ENCODE measurements around the gene EYA2. TPM values are rescaled to one million over a fixed set of nuclear protein-coding genes. Genes with fewer than 3 reads are reported as not detected.

The EYA2 gene
- total and polyA plus RNA-seq, 2 donors (not counting 1 experiment from before 2014, with no cell fraction given): 1.1 to 2.8 TPM

GRCh38 chr20:46916258-46916603 is 21.6 kb downstream of the EYA2 start:
- H3K9me3 Mint-ChIP-seq (ENCODE audit: insufficient read depth): peaks cover 8% of the 10 kb centered on the region
- no peak for DNase-seq
- no peak overlapping the region for H2AFZ ChIP-seq (ENCODE audit: insufficient read depth, low read depth, low read length, poor library complexity, severe bottlenecking)
- intact Hi-C loops (cut with micrococcal nuclease): no loop called here
- H3K79me2 ChIP-seq (ENCODE audit: control insufficient read depth, insufficient read depth, low read length): no peaks in the 10 kb centered on the region
- H3K4me1 Mint-ChIP-seq: no peaks in the 10 kb centered on the region
- peaks cover 24% of the 10 kb centered on the region for H3K27me3 Mint-ChIP-seq
- 50% methylated on average over 1 of the region's 1 CpG for WGBS (ENCODE audit: insufficient coverage)
- H3K27me3 ChIP-seq (replicated peaks in 1 of 4; ENCODE audit: control extremely low read depth in 1 of 4, control insufficient read depth in 3 of 4, insufficient read depth in 4 of 4, low read length in 3 of 4): no peaks in the 10 kb centered on the region
- H3K4me2 ChIP-seq (replicated peaks; ENCODE audit: low read depth, low read length, poor library complexity, severe bottlenecking): no peak overlapping the region
- POLR2A ChIA-PET: no interaction called here
- no peak overlapping the region for H3K27ac ChIP-seq (ENCODE audit: low read length in 2 of 2)
- H3K9ac ChIP-seq (ENCODE audit: low read length): no peak overlapping the region
- no peak for TF ChIP-seq EZH2 (IDR thresholded peaks at IDR 0.05; ENCODE audit: borderline replicate concordance, insufficient read depth, low read depth, low read length, poor library complexity, severe bottlenecking)
- no peak for TF ChIP-seq CTCF (IDR thresholded peaks at IDR 0.05)
- H3K36me3 ChIP-seq (replicated peaks in 1 of 2; ENCODE audit: control extremely low read depth in 1 of 2, control insufficient read depth in 1 of 2, extremely low read depth in 1 of 2, insufficient read depth in 2 of 2, low read length in 1 of 2): no peaks in the 10 kb centered on the region
- CTCF ChIA-PET: no interaction called here
- H3K9me3 ChIP-seq (ENCODE audit: control extremely low read depth in 1 of 3, control insufficient read depth in 2 of 3, insufficient read depth in 1 of 3, low read length in 2 of 3): no peaks in the 10 kb centered on the region
- ATAC-seq (ENCODE audit: low read depth): no peak
- no peak overlapping the region for H3K4me3 ChIP-seq (ENCODE audit: control extremely low read depth in 1 of 5, extremely low read depth in 1 of 5, insufficient read depth in 1 of 5, low read depth in 2 of 5, low read length in 4 of 5)
- no peaks in the 10 kb centered on the region for H3K4me1 ChIP-seq (ENCODE audit: control insufficient read depth in 2 of 2, insufficient read depth in 2 of 2, low read length in 2 of 2)
- H4K20me1 ChIP-seq (ENCODE audit: control insufficient read depth, insufficient read depth, low read length, poor library complexity, severe bottlenecking): no peaks in the 10 kb centered on the region
- H3K27ac Mint-ChIP-seq: no peak overlapping the region
- no peak overlapping the region for H3K4me3 Mint-ChIP-seq

GRCh38 chr20:46917155-46917554 is 22.5 kb downstream of the EYA2 start:
- H3K9me3 Mint-ChIP-seq (ENCODE audit: insufficient read depth): peaks cover 8% of the 10 kb centered on the region
- Histone ChIP-seq H3K9me3 (ENCODE audit: control extremely low read depth in 1 of 3, control insufficient read depth in 2 of 3, insufficient read depth in 1 of 3, low read length in 2 of 3) (no peaks in the 10 kb centered on the region), H3K27me3 (replicated peaks in 1 of 4; ENCODE audit: control extremely low read depth in 1 of 4, control insufficient read depth in 3 of 4, insufficient read depth in 4 of 4, low read length in 3 of 4) (no peaks in the 10 kb centered on the region), H2AFZ (ENCODE audit: insufficient read depth, low read depth, low read length, poor library complexity, severe bottlenecking) (no peak overlapping the region), H3K27ac (ENCODE audit: low read length in 2 of 2) (no peak overlapping the region), H3K79me2 (ENCODE audit: control insufficient read depth, insufficient read depth, low read length) (no peaks in the 10 kb centered on the region), H4K20me1 (ENCODE audit: control insufficient read depth, insufficient read depth, low read length, poor library complexity, severe bottlenecking) (no peaks in the 10 kb centered on the region), H3K4me2 (replicated peaks; ENCODE audit: low read depth, low read length, poor library complexity, severe bottlenecking) (no peak overlapping the region), H3K4me1 (ENCODE audit: control insufficient read depth in 2 of 2, insufficient read depth in 2 of 2, low read length in 2 of 2) (no peaks in the 10 kb centered on the region), H3K9ac (ENCODE audit: low read length) (no peak overlapping the region), H3K4me3 (ENCODE audit: control extremely low read depth in 1 of 5, extremely low read depth in 1 of 5, insufficient read depth in 1 of 5, low read depth in 2 of 5, low read length in 4 of 5) (no peak overlapping the region), H3K36me3 (replicated peaks in 1 of 2; ENCODE audit: control extremely low read depth in 1 of 2, control insufficient read depth in 1 of 2, extremely low read depth in 1 of 2, insufficient read depth in 2 of 2, low read length in 1 of 2) (no peaks in the 10 kb centered on the region)
- H3K4me1 Mint-ChIP-seq: no peaks in the 10 kb centered on the region
- intact Hi-C loops (cut with micrococcal nuclease): no loop called here
- 85% methylated on average over 6 of the region's 7 CpGs for WGBS (ENCODE audit: insufficient coverage)
- CTCF ChIA-PET: no interaction called here
- POLR2A ChIA-PET: interaction anchor here (0.7 kb wide), 1 partner anchor 17 kb away, joined by 3 read pairs; no protein-coding TSS in a partner anchor
- TF ChIP-seq CTCF (IDR thresholded peaks at IDR 0.05) (no peak), EZH2 (IDR thresholded peaks at IDR 0.05; ENCODE audit: borderline replicate concordance, insufficient read depth, low read depth, low read length, poor library complexity, severe bottlenecking) (no peak)
- no peak overlapping the region for H3K4me3 Mint-ChIP-seq
- DNase-seq (no peak), ATAC-seq (ENCODE audit: low read depth) (no peak)
- H3K27ac Mint-ChIP-seq: no peak overlapping the region
- H3K27me3 Mint-ChIP-seq: peaks cover 28% of the 10 kb centered on the region

Data from B cell (primary cell).